ENCODE measurements around the gene EHBP1L1. TPM values are rescaled to one million over a fixed set of nuclear protein-coding genes. Genes with fewer than 3 reads are reported as not detected.

Gene EHBP1L1
- total and polyA plus RNA-seq, 4 donors = 53.2 to 316 (median 250) TPM

GRCh38 chr11:65557280-65558001 is 18.4 kb upstream of the EHBP1L1 start:
- intact Hi-C loops (cut with DNase I) = loop anchor here in 1 of 2 donors (2.0 kb wide), 2 partner anchors 17 kb away; no protein-coding TSS in a partner anchor
- Histone ChIP-seq H3K9me3 (ENCODE audit: control insufficient read depth, low read length) (no peaks in the 10 kb centered on the region), H3K27ac (ENCODE audit: low read depth in 1 of 2, low read length in 2 of 2) (peak overlapping the region; percentile 12 to 58), H3K36me3 (ENCODE audit: control insufficient read depth in 1 of 2, insufficient read depth in 2 of 2, low read length in 1 of 2) (no peaks in the 10 kb centered on the region), H3K4me1 (ENCODE audit: control insufficient read depth in 1 of 2, insufficient read depth in 2 of 2, low read length in 2 of 2) (no peaks in the 10 kb centered on the region), H3K4me3 (ENCODE audit: low read length in 2 of 2) (peak overlapping the region; percentile 64 to 87), H3K27me3 (ENCODE audit: control insufficient read depth in 1 of 2, insufficient read depth in 2 of 2, low read length in 1 of 2) (no peaks in the 10 kb centered on the region)
- no peak for DNase-seq
- ATAC-seq (ENCODE audit: low FRiP score) = no peak
- WGBS, 2 donors = 1 to 2% methylated on average over 27 to 47 of the region's 47 CpGs

- Histone ChIP-seq H3K4me1 (ENCODE audit: control insufficient read depth in 1 of 2, insufficient read depth in 2 of 2, low read length in 2 of 2) (no peaks in the 10 kb centered on the region), H3K27me3 (ENCODE audit: control insufficient read depth in 1 of 2, insufficient read depth in 2 of 2, low read length in 1 of 2) (no peaks in the 10 kb centered on the region), H3K36me3 (ENCODE audit: control insufficient read depth in 1 of 2, insufficient read depth in 2 of 2, low read length in 1 of 2) (no peaks in the 10 kb centered on the region), H3K4me3 (ENCODE audit: low read length in 2 of 2) (peak within 1 kb of the TSS; percentile 64 to 87), H3K27ac (ENCODE audit: low read depth in 1 of 2, low read length in 2 of 2) (peak within 1 kb of the TSS; percentile 73 to 94), H3K9me3 (ENCODE audit: control insufficient read depth, low read length) (no peaks in the 10 kb centered on the region)
- 1% methylated on average over 37 to 79 of the region's 79 CpGs for WGBS, 2 donors
- ATAC-seq (ENCODE audit: low FRiP score) = peak; percentile 89
- peak; percentile 91 to 94 for DNase-seq
- intact Hi-C loops (cut with DNase I) = loop anchor here in 1 of 2 donors (2.0 kb wide), 2 partner anchors 17 kb away; no protein-coding TSS in a partner anchor
Measured at GRCh38 chr11:65558002-65558929, 17.6 kb upstream of the EHBP1L1 start, which contains the start of gene LTBP3. Gene LTBP3, minus strand, starts transcription at chr11:65558359. Its CDS starts 400 bp downstream, at chr11:65557959.

DNA sequence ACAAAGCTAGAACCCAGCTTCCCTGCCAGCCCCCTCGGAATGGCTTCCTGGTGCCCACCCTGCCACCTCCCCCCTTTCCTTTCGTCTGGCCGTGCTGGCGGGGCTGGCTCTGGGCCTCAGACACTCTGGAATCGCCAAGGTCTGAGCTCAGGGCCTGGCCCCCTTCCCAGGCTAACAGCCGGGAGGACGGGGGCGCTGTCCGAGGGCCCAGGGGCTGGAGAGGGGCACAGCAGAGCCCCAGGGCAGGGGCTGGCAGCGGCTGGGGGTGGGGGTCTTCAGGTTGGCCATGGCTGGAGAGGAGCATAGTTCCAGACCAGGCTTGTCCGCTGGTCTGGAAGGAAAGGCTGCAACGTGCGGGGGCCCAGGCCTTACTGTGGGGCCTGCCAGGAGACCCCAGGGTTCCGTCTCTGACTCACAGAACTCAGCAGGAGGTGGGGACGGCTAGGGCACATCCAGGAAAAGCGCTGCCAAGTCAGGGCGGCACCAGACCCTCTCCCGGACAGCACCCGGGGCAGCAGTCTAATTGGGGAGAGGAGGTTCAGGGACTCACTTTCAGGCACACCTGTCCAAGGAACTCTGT is 16.8 kb upstream of the EHBP1L1 start:
- intact Hi-C loops (cut with DNase I) = loop anchor here in 1 of 2 donors (2.0 kb wide), 2 partner anchors 16 to 18 kb away; no protein-coding TSS in a partner anchor
- Histone ChIP-seq H3K9me3 (ENCODE audit: control insufficient read depth, low read length) (no peaks in the 10 kb centered on the region), H3K36me3 (ENCODE audit: control insufficient read depth in 1 of 2, insufficient read depth in 2 of 2, low read length in 1 of 2) (no peaks in the 10 kb centered on the region), H3K4me3 (ENCODE audit: low read length in 2 of 2) (no peak overlapping the region), H3K27me3 (ENCODE audit: control insufficient read depth in 1 of 2, insufficient read depth in 2 of 2, low read length in 1 of 2) (no peaks in the 10 kb centered on the region), H3K27ac (ENCODE audit: low read depth in 1 of 2, low read length in 2 of 2) (peak overlapping the region; percentile 73 to 94), H3K4me1 (ENCODE audit: control insufficient read depth in 1 of 2, insufficient read depth in 2 of 2, low read length in 2 of 2) (no peaks in the 10 kb centered on the region)
- peak; percentile 84 for ATAC-seq (ENCODE audit: low FRiP score)
- DNase-seq = peak; percentile 89 to 93
- WGBS, 2 donors = 4 to 5% methylated on average over 16 to 19 of the region's 19 CpGs

- intact Hi-C loops (cut with DNase I) = loop anchor here in 1 of 2 donors (2.0 kb wide), 2 partner anchors 15 to 19 kb away; no protein-coding TSS in a partner anchor
- no peaks in the 10 kb centered on the region for H3K4me1 ChIP-seq (ENCODE audit: control insufficient read depth in 1 of 2, insufficient read depth in 2 of 2, low read length in 2 of 2)
Measured at GRCh38 chr11:65559535-65559934, 16.3 kb upstream of the EHBP1L1 start.

DNA sequence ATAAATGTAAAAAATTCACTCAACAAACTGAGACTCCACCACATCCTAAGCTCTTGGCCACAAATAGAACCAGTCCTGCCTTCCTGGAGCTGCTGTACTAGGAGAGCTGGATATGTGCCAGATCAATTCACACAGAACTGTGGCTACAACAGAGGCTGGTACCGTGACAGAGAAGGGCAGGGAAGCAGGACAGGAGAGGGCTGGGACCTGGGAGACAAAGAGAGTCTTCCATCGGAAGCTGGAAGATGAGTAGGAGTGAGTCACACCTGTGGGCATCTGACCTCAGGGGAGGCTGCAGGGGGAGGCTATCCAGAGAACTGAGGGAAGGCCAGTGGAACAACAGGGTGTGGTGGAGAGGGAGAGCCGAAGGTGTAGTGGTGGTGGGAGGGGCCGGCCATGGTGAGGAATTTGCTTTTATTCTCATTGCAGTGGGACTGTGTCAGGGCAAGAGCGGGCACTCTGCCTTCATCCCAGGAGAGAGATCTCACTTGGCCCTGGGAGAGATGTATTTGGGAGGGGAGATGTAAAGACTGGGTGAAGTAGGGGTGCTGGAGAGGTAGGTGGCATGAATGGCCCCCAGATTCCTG is 15.8 kb upstream of the EHBP1L1 start:
- WGBS, 2 donors = 4 to 9% methylated on average over 5 of the region's 5 CpGs
- peak overlapping the region; percentile 73 to 94 for H3K27ac ChIP-seq (ENCODE audit: low read depth in 1 of 2, low read length in 2 of 2)
- intact Hi-C loops (cut with DNase I) = loop anchor here in 1 of 2 donors (2.0 kb wide), 2 partner anchors 15 to 19 kb away; no protein-coding TSS in a partner anchor
- peak; percentile 12 for ATAC-seq (ENCODE audit: low FRiP score)
- H3K4me3 ChIP-seq (ENCODE audit: low read length in 2 of 2) = no peak overlapping the region
- no peaks in the 10 kb centered on the region for H3K4me1 ChIP-seq (ENCODE audit: control insufficient read depth in 1 of 2, insufficient read depth in 2 of 2, low read length in 2 of 2)
- H3K9me3 ChIP-seq (ENCODE audit: control insufficient read depth, low read length) = no peaks in the 10 kb centered on the region
- DNase-seq = no peak
- no peaks in the 10 kb centered on the region for H3K27me3 ChIP-seq (ENCODE audit: control insufficient read depth in 1 of 2, insufficient read depth in 2 of 2, low read length in 1 of 2)
- H3K36me3 ChIP-seq (ENCODE audit: control insufficient read depth in 1 of 2, insufficient read depth in 2 of 2, low read length in 1 of 2) = no peaks in the 10 kb centered on the region

More at GRCh38 chr11:65559535-65559934, 16.3 kb upstream of the EHBP1L1 start:
- WGBS, 2 donors = 6 to 9% methylated on average over 5 of the region's 5 CpGs
- Histone ChIP-seq H3K27ac (ENCODE audit: low read depth in 1 of 2, low read length in 2 of 2) (peak overlapping the region; percentile 73 to 94), H3K9me3 (ENCODE audit: control insufficient read depth, low read length) (no peaks in the 10 kb centered on the region), H3K27me3 (ENCODE audit: control insufficient read depth in 1 of 2, insufficient read depth in 2 of 2, low read length in 1 of 2) (no peaks in the 10 kb centered on the region), H3K4me3 (ENCODE audit: low read length in 2 of 2) (no peak overlapping the region), H3K36me3 (ENCODE audit: control insufficient read depth in 1 of 2, insufficient read depth in 2 of 2, low read length in 1 of 2) (no peaks in the 10 kb centered on the region)
- DNase-seq (no peak), ATAC-seq (ENCODE audit: low FRiP score) (no peak)

DNA sequence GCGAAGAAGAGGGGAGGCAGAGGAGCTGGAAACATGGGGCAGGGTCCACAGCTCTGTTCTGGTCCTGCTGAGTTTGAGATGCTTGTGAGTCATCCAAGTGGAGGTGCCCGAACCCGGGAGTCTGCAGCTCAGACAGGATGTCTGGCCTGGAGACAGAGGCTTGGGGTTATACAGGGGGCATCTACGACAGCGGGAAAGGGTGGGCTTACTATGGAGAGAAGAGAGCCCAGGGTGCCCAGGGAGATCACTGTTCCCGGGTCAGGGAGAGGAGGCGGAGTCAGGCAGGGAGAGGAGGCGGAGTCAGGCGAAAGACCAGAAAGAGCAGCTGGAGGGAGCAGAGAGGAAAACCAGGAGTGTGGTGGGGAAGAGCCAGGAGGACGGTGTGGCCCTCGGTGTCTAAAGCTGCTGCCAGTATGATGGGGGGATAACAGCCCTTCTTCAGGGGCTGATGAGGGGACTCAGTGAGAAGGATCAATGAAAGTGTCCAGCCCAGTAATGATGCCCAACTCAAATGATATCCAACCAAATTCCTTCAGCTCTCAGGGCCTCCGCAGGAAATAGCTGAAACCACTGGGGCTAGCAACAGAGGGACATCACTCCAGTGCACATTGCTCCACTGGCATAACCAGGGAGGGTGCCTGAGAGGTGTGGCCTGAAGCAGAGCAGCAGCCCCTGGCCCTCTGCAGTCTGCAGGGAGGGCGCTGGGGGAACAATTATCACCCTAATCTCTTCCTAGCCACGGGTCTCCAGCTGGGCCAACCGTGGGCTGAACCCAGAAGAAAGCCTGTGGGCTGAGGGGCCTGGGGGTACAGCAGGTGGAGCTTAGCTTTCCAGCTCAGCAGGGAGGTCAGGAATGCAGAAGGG is 15.1 kb upstream of the EHBP1L1 start:
- Histone ChIP-seq H3K27me3 (ENCODE audit: control insufficient read depth in 1 of 2, insufficient read depth in 2 of 2, low read length in 1 of 2) (no peaks in the 10 kb centered on the region), H3K36me3 (ENCODE audit: control insufficient read depth in 1 of 2, insufficient read depth in 2 of 2, low read length in 1 of 2) (no peaks in the 10 kb centered on the region), H3K9me3 (ENCODE audit: control insufficient read depth, low read length) (no peaks in the 10 kb centered on the region), H3K4me1 (ENCODE audit: control insufficient read depth in 1 of 2, insufficient read depth in 2 of 2, low read length in 2 of 2) (no peaks in the 10 kb centered on the region), H3K27ac (ENCODE audit: low read depth in 1 of 2, low read length in 2 of 2) (peak overlapping the region; percentile 73 to 94), H3K4me3 (ENCODE audit: low read length in 2 of 2) (no peak overlapping the region)
- DNase-seq (peak in 1 of 2 donors; percentile 84), ATAC-seq (ENCODE audit: low FRiP score) (no peak)
- intact Hi-C loops (cut with DNase I) = loop anchor here in 1 of 2 donors (1.0 kb wide), 1 partner anchor 9 kb away; no protein-coding TSS in a partner anchor
- WGBS, 2 donors = 6 to 9% methylated on average over 15 of the region's 15 CpGs

GRCh38 chr11:65562020-65562419 is 13.8 kb upstream of the EHBP1L1 start:
- Histone ChIP-seq H3K27me3 (ENCODE audit: control insufficient read depth in 1 of 2, insufficient read depth in 2 of 2, low read length in 1 of 2) (no peaks in the 10 kb centered on the region), H3K9me3 (ENCODE audit: control insufficient read depth, low read length) (no peaks in the 10 kb centered on the region), H3K27ac (ENCODE audit: low read depth in 1 of 2, low read length in 2 of 2) (no peak overlapping the region), H3K36me3 (ENCODE audit: control insufficient read depth in 1 of 2, insufficient read depth in 2 of 2, low read length in 1 of 2) (no peaks in the 10 kb centered on the region), H3K4me3 (ENCODE audit: low read length in 2 of 2) (no peak overlapping the region), H3K4me1 (ENCODE audit: control insufficient read depth in 1 of 2, insufficient read depth in 2 of 2, low read length in 2 of 2) (no peaks in the 10 kb centered on the region)
- DNase-seq = no peak
- intact Hi-C loops (cut with DNase I) = no loop called here
- ATAC-seq (ENCODE audit: low FRiP score) = no peak
- 77 to 80% methylated on average over 7 of the region's 7 CpGs for WGBS, 2 donors
